Retinal pigment epithelial cell (primary cell): ENCODE results near the gene RIF1.

Experiments used
- DNase-seq: peaks from one replicate; pipeline ENCODE4 v3.0.0-alpha.2; 2010; ENCODE audit warnings: low read depth
- H3K4me3 ChIP-seq: 2 replicates; pipeline ENCODE4 v1.5.1; 2011; ENCODE audit warnings: mild to moderate bottlenecking, low read length, control low read depth, moderate library complexity
- CTCF ChIP-seq: conservative IDR thresholded peaks from 2 replicates; pipeline ENCODE4 v1.5.1; 2011; ENCODE audit warnings: low read depth, low read length, control low read depth, inconsistent platforms

RIF1 gene

GRCh38 chr2:151482171-151482725 is 72.5 kb downstream of the RIF1 start:
- no peak for TF ChIP-seq CTCF
- no peak overlapping the region for H3K4me3 ChIP-seq
- DNase-seq, result no peak

- TF ChIP-seq CTCF, result no peak
- no peak for DNase-seq
- H3K4me3 ChIP-seq, result no peak overlapping the region
Measured at GRCh38 chr2:151483546-151483945, 73.8 kb downstream of the RIF1 start.

- no peak overlapping the region for H3K4me3 ChIP-seq
- no peak for TF ChIP-seq CTCF
- no peak for DNase-seq
Measured at GRCh38 chr2:151484100-151484499, 74.4 kb downstream of the RIF1 start.

- no peak for TF ChIP-seq CTCF
- H3K4me3 ChIP-seq, result no peak overlapping the region
- DNase-seq, result no peak
Measured at GRCh38 chr2:151486053-151486452, 76.4 kb downstream of the RIF1 start.

GRCh38 chr2:151490276-151490675 is 80.6 kb downstream of the RIF1 start:
- no peak for DNase-seq
- TF ChIP-seq CTCF, result no peak
- H3K4me3 ChIP-seq, result no peak overlapping the region

- no peak for DNase-seq
- H3K4me3 ChIP-seq, result no peak overlapping the region
- no peak for TF ChIP-seq CTCF
Measured at GRCh38 chr2:151491496-151491895, 81.8 kb downstream of the RIF1 start.

GRCh38 chr2:151498178-151498577 is 88.5 kb downstream of the RIF1 start:
- DNase-seq, result no peak
- H3K4me3 ChIP-seq, result no peak overlapping the region
- no peak for TF ChIP-seq CTCF
